Immature natural killer cell (primary cell): ENCODE measurements around the gene NRG2. TPM values are rescaled to one million over a fixed set of nuclear protein-coding genes. Genes with fewer than 3 reads are reported as not detected.

Source experiments
- DNase-seq, 3 donors: peaks; one replicate each; pipeline ENCODE4 v3.0.0; 2022; ENCODE audit warnings: mixed read lengths in 1 of 3
- H3K27ac Mint-ChIP-seq, 6 donors: one replicate each; pipeline ENCODE4 v1.8.0; 2020; ENCODE audit warnings: mixed read lengths in 6 of 6, mild to moderate bottlenecking in 5 of 6, inconsistent platforms in 4 of 6, moderate library complexity in 3 of 6
- H3K27me3 Mint-ChIP-seq, 3 donors: one replicate each; pipeline ENCODE4 v1.8.0; 2020 to 2021; ENCODE audit warnings: low read depth in 3 of 3, mild to moderate bottlenecking in 3 of 3, mixed read lengths in 3 of 3, moderate library complexity in 3 of 3, inconsistent platforms in 1 of 3
- H3K36me3 Mint-ChIP-seq, 3 donors: one replicate each; pipeline ENCODE4 v1.8.0; 2020; ENCODE audit warnings: mixed read lengths in 3 of 3, inconsistent platforms in 2 of 3, mild to moderate bottlenecking in 2 of 3
- H3K4me1 Mint-ChIP-seq, 2 donors: one replicate each; pipeline ENCODE4 v1.8.0; 2020; ENCODE audit warnings: inconsistent platforms in 2 of 2, mild to moderate bottlenecking in 2 of 2, mixed read lengths in 2 of 2, moderate library complexity in 1 of 2
- H3K4me3 Mint-ChIP-seq, 5 donors: one replicate each; pipeline ENCODE4 v1.8.0; 2020; ENCODE audit warnings: mild to moderate bottlenecking in 5 of 5, mixed read lengths in 5 of 5, inconsistent platforms in 3 of 5, moderate library complexity in 3 of 5
- H3K9me3 Mint-ChIP-seq, 6 donors: one replicate each; pipeline ENCODE4 v1.8.0; 2020; ENCODE audit warnings: mild to moderate bottlenecking in 6 of 6, mixed read lengths in 6 of 6, inconsistent platforms in 4 of 6, moderate library complexity in 3 of 6
- polyA plus RNA-seq, 3 donors: library from polyadenylated mRNA; unstranded; fragments of 300-500 nt; fragmentation: Illumina TruSeq; gene quantifications; one replicate each; pipeline ENCODE4 v1.2.3, GENCODE V29; 2021

The NRG2 gene
- polyA plus RNA-seq, 3 donors from 2014 or later = 0.08 to 0.21 (median 0.08) TPM

DNA sequence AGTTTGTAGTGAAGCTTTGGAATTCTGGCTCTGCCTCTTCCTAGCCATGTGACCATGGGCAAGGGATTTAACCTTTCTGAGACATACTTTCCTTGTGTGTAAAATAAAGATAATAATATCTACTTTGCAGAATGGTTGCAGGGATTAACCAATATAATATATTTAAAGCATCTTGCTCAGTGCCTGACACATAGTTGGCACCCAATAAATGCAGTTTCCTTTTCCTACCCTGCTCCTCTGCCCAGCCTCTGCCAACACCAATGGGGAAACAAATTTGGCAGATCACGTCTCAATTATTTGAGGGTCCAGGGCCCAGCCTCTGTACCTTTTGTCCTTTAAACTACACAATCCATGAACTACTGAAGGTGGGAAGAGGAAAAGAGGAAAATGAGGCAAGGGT is 91.1 kb downstream of the NRG2 start:
- H3K4me1 Mint-ChIP-seq = no peaks in the 10 kb centered on the region
- peaks cover 0 to 3% (median 0%) of the 10 kb centered on the region in 3 donors for H3K27me3 Mint-ChIP-seq
- H3K4me3 Mint-ChIP-seq = no peak overlapping the region
- no peaks in the 10 kb centered on the region for H3K36me3 Mint-ChIP-seq
- no peak overlapping the region for H3K27ac Mint-ChIP-seq
- no peak for DNase-seq
- no peaks in the 10 kb centered on the region for H3K9me3 Mint-ChIP-seq

DNA sequence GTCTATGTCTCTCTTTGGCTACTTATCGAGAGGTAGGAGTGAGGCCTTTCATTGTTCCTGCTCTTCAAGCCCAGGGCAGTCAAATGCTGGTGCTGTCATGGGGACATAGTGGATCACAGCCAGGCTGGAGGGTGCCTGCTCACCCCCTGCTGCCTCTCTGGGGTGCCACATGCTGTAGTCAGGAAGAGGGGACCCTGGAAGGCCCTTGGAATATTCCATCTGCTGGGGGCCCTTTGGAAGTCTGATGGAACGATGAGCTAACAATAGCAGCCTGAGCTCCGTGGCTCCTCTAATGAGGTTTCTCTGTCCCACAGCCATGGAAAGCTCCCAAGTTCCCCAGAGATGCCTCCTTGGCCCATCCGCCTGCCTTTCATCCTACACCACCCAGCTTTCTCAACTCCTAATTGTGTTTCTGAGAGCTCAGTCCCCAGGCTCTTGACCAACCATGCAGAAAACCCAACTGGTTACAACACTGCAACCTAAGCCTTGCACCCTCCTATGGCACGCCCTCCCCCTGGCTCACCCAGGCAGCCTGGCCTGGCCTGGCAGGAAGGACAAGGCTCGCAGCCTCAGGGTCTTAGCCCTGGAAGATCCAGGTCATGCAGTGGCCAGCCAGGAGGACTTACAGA is 91.7 kb downstream of the NRG2 start:
- Mint-ChIP-seq H3K9me3 (no peaks in the 10 kb centered on the region), H3K27ac (no peak overlapping the region), H3K4me1 (no peaks in the 10 kb centered on the region), H3K27me3 (peaks cover 0 to 3% (median 0%) of the 10 kb centered on the region in 3 donors), H3K4me3 (no peak overlapping the region), H3K36me3 (no peaks in the 10 kb centered on the region)
- DNase-seq = no peak

DNA sequence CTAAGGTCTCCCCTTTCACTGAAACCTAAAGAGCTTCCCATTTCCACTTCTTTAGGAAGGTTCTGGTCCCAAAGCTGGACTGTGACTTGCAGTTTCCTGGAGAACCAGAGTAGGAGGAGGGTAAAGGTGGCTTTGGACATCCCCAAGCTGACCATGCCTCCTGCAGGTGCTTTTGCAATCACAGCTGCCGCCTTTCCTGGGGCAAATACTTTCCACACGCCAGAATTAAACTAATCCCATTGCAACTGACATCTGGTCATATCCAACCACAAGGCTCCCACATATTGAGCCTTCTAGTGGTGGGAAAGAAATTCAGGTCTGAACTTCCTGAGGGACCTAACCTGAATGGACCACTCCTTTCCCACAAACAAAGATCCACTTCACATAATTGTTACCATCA is 92.7 kb downstream of the NRG2 start:
- Mint-ChIP-seq H3K27ac (no peak overlapping the region), H3K4me3 (no peak overlapping the region), H3K27me3 (peaks cover under 1 to 6% (median 3%) of the 10 kb centered on the region in 3 donors), H3K9me3 (no peaks in the 10 kb centered on the region), H3K4me1 (no peaks in the 10 kb centered on the region), H3K36me3 (no peaks in the 10 kb centered on the region)
- no peak for DNase-seq

DNA sequence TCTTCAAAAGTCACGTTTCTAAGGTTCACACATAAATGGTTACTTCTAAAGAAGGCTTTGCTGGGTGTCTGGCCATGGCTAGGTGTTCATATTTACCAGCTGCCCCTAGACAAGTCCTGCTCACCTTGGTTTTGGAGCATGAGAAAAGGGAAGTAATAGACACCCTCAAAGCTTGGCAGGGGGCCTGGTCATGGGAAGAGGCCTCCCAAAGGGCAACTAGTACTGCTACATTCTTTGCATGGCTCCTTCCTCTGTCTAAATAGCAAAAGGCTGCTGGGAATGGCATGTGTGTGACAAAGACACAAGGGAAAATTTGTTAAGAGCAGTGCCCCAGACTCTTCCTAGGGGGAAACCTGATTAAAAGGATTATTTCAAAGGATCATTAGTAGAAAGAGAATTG is 93.4 kb downstream of the NRG2 start:
- no peaks in the 10 kb centered on the region for H3K4me1 Mint-ChIP-seq
- no peak overlapping the region for H3K27ac Mint-ChIP-seq
- H3K4me3 Mint-ChIP-seq = no peak overlapping the region
- peaks cover 3 to 13% (median 8%) of the 10 kb centered on the region in 3 donors for H3K27me3 Mint-ChIP-seq
- peaks cover 0 to 3% (median 0%) of the 10 kb centered on the region in 6 donors for H3K9me3 Mint-ChIP-seq
- no peak for DNase-seq
- no peaks in the 10 kb centered on the region for H3K36me3 Mint-ChIP-seq

DNA sequence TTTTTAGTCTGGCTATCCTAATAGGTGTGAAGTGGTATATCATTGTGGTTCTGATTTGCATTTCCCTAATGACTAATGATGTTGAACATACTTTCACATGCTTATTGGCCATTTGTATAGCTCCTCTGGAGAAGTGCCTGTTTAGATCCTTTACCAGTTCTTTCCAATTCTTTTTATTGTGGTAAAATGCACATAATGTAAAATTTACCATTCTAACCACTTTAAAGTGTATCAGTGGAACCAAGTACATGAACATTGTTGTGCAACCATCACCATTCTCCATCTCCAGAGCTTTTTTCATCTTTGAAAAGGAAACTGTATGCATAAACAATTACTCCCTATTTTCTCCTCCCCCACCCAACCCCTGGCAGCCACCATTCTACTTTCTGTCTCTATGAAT is 95.4 kb downstream of the NRG2 start:
- Mint-ChIP-seq H3K9me3 (peaks cover 0 to 4% (median under 1%) of the 10 kb centered on the region in 6 donors), H3K27me3 (peaks cover 10 to 15% (median 13%) of the 10 kb centered on the region in 3 donors), H3K4me3 (no peak overlapping the region), H3K27ac (no peak overlapping the region), H3K4me1 (no peaks in the 10 kb centered on the region), H3K36me3 (no peaks in the 10 kb centered on the region)
- no peak for DNase-seq

DNA sequence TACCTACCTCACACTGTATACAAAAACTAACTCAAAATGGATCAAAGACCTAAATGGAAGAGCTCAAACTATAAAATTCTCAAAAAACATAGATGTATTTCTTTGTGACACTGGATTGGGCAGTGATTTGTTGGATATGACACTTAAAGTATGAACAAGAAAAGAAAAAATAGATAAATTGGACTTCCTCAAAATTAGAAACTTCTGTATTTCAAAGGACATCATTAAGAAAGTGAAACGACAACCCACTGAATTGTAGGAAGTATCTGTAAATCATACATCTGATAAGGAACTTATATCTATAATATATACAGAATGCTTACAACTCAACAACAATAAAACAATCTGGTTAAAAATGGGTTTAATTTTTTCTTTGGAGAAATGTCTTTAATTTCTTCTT is 96.7 kb downstream of the NRG2 start:
- no peak for DNase-seq
- H3K4me3 Mint-ChIP-seq = no peak overlapping the region
- no peak overlapping the region for H3K27ac Mint-ChIP-seq

DNA sequence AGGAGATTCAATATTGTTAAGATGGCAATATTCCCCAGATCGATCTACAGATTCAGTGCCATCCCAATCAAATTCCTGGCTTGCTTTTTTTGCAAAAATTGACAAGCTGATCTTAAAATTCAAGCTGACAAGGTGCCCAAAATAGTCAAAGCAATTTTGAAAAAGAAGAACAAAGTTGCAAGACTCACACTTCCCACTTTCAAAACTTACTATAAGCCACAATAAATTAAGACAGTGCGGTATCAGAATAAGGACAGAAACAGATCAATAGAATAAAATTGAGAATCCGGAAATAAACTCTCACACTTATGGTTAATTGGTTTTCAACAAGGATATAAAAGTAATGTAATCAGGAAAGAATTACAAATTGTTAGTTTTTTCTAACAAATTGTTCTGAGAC is 97.1 kb downstream of the NRG2 start:
- DNase-seq = no peak
- Mint-ChIP-seq H3K4me1 (no peaks in the 10 kb centered on the region), H3K27ac (no peak overlapping the region), H3K9me3 (peaks cover 0 to 10% (median 4%) of the 10 kb centered on the region in 6 donors), H3K4me3 (no peak overlapping the region), H3K36me3 (no peaks in the 10 kb centered on the region), H3K27me3 (peaks cover 10 to 16% (median 15%) of the 10 kb centered on the region in 3 donors)

More for the DNA sequence above, 96.7 kb downstream of the NRG2 start:
- Mint-ChIP-seq H3K27me3 (peaks cover 10 to 16% (median 15%) of the 10 kb centered on the region in 3 donors), H3K36me3 (no peaks in the 10 kb centered on the region), H3K9me3 (peaks cover 0 to 10% (median 4%) of the 10 kb centered on the region in 6 donors), H3K4me1 (no peaks in the 10 kb centered on the region)

DNA sequence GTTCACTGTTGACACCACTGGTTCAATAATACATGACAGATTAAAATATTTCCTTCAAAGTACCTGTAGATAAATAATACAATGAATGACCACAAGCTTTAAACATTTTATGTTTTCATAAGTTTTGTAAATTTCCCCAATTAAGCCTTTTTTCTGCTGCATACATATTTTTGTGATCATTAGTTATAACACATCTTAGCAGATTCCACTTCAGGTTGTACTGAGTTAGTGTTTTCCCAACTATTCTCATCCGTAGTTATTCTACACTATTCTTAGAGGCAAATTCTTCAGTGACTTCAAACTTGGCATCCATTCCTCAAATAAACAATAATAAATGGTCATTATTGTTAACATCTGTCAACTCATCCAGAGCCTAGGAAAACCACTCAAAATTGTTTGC is 100.9 kb downstream of the NRG2 start:
- H3K27me3 Mint-ChIP-seq = peaks cover 9 to 26% (median 20%) of the 10 kb centered on the region in 3 donors
- H3K27ac Mint-ChIP-seq = peak overlapping the region in 1 of 6 donors; percentile 16
- H3K36me3 Mint-ChIP-seq = peaks cover 0 to 3% (median 0%) of the 10 kb centered on the region in 3 donors
- no peak for DNase-seq
- H3K4me3 Mint-ChIP-seq = no peak overlapping the region
- H3K9me3 Mint-ChIP-seq = peaks cover 3 to 19% (median 7%) of the 10 kb centered on the region in 6 donors
- H3K4me1 Mint-ChIP-seq = no peaks in the 10 kb centered on the region

DNA sequence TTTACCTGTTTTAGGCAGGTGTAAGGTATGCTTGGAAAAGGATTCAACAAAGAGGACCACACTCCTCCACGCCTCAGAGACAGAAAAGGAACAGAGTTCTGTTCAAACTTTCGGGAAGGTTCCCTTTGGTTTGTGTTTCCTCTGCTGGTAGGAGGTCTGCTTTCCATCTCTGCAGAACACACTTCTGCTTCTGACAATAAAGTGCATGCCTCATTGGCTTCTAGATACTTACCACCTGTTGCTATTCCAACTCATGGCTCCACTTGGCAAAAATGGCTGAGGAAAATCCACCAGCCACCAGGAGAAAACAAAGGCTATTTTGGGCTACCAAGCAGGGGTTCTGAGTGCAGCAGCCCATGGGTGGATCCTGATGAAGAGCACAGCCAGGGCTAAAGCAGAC is 112.7 kb downstream of the NRG2 start:
- H3K4me3 Mint-ChIP-seq = no peak overlapping the region
- no peak overlapping the region for H3K27ac Mint-ChIP-seq
- peaks cover 0 to 3% (median 0%) of the 10 kb centered on the region in 3 donors for H3K36me3 Mint-ChIP-seq
- H3K27me3 Mint-ChIP-seq = peaks cover 4 to 8% (median 4%) of the 10 kb centered on the region in 3 donors
- H3K4me1 Mint-ChIP-seq = peaks cover 36 to 40% of the 10 kb centered on the region in 2 donors
- H3K9me3 Mint-ChIP-seq = no peaks in the 10 kb centered on the region
- DNase-seq = no peak

DNA sequence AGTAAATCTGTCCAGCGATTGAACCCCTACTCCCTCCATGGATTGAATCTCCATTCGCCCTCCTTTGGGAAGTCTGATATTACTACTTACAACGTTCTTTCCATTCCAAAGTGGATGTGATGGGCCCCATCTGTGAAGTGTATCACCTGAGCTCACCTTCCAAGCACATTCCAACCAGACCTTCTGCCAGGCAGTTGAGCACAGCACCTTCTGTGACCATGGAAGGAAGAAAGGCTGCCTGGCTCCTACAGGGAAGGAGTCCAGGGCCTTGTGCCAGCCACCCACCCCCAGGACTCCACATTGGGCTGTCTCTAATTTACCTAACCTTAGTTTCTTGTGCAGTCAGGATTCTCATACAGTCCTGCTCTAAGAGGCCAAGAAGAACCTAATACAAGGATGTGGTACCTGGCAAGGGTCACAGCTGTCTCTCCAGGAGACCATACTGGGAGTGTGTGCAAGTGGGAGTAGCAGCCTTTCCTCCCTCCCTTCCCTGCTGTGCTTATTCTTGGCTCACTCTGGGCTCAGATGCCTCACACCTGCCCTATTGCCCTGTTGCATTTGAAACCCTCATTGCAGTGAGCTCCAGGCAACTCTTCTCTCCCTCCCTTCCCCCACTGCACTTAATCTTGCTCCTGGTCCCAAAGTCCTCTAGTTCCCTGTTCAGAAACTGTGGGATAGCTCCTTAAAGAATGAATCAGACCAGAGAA is 116.1 kb downstream of the NRG2 start:
- peaks cover 45 to 56% of the 10 kb centered on the region in 2 donors for H3K4me1 Mint-ChIP-seq
- H3K9me3 Mint-ChIP-seq = no peaks in the 10 kb centered on the region
- peaks cover 0 to 3% (median 0%) of the 10 kb centered on the region in 3 donors for H3K36me3 Mint-ChIP-seq
- peak overlapping the region; percentile 37 to 76 (median 71) for H3K4me3 Mint-ChIP-seq
- DNase-seq = no peak
- peak overlapping the region; percentile 85 to 96 (median 88) for H3K27ac Mint-ChIP-seq
- peaks cover 0 to 4% (median 4%) of the 10 kb centered on the region in 3 donors for H3K27me3 Mint-ChIP-seq

DNA sequence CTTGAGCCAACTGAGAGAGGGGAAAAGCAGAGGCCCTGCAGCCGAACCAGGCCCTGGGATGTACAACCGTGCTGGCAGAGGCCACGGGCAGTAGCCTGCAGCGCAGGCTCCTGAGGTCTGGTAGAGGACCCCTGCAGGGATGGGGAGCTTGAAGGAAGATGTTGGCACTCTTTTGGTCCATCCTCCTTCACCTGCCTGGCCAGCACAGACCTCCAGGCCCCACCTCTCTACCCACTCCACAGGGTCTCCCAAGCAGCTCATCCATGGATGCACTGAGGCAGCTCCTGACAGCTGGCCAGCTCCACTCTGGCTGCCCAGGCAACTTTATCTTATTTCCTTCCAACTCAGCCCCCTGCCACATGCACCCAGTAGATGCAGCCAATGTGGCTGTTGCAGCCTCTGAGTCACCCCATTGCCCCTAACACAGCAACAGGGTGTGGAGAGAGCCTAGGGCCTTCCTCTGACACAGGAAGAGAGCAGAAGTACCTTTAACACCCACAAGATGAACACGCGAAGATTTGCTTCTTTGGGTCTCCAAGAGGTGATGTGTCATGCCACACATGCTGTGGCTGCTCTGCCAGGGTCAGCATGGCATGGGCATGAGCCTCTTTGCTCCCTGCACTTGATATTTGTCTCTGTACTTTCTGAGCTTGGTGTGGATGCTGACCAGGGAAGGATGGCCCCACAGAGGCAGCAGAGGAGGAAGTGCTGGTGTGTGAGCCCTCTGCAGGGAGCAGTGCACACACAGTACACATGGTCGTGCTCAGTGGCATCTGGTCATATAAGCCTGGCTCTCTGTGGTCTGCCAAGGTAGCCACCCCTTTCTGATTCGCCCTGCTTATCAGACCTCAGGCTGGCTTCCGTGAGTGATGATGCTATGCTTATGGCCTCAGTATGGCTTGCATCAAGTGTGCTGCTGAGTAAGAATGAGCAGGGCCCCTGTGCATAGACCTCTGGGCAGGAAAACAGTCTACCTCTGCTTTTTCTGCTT is 117.2 kb downstream of the NRG2 start:
- Mint-ChIP-seq H3K4me1 (peaks cover 45 to 56% of the 10 kb centered on the region in 2 donors), H3K9me3 (no peaks in the 10 kb centered on the region), H3K36me3 (peaks cover 0 to 3% (median 0%) of the 10 kb centered on the region in 3 donors), H3K4me3 (peak overlapping the region; percentile 47 to 76 (median 71)), H3K27ac (peak overlapping the region; percentile 85 to 96 (median 88)), H3K27me3 (peaks cover 0 to 4% (median 2%) of the 10 kb centered on the region in 3 donors)
- DNase-seq = peak; percentile 69 to 84 (median 73)

DNA sequence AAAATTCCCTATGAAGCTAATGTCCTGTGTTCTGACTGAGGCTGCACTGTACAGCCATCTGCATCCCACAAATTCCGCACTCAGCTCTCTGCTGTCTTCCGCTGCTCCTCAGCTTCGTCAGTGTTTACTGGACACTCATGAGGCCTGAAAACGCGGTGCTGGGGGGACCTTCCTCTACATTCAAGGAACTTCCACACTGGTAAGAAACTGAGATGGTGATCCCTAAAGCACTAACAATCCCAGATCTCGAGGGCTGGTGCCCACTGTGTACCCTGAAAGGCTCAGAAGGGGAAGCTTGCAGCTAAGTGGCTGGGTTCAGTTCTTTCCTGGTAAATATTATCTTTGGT is 117.9 kb downstream of the NRG2 start:
- peaks cover 45 to 56% of the 10 kb centered on the region in 2 donors for H3K4me1 Mint-ChIP-seq
- no peak overlapping the region for H3K4me3 Mint-ChIP-seq
- H3K9me3 Mint-ChIP-seq = no peaks in the 10 kb centered on the region
- H3K27me3 Mint-ChIP-seq = peaks cover 0 to 4% (median 2%) of the 10 kb centered on the region in 3 donors
- H3K27ac Mint-ChIP-seq = peak overlapping the region in 4 of 6 donors; percentile 12 to 92 (median 52)
- H3K36me3 Mint-ChIP-seq = peaks cover 0 to 3% (median 0%) of the 10 kb centered on the region in 3 donors
- DNase-seq = no peak
